SK-N-SH (cell line): ENCODE results near the gene TAOK3. TPM values are rescaled to one million over a fixed set of nuclear protein-coding genes. Genes with fewer than 3 reads are reported as not detected.

Experiments used
- CTCF ChIA-PET: fragments of 300-600, 350-600 bp; formaldehyde crosslinking; extraction: SDS; loops from one replicate; lab custom pipeline; 2021; lab: Yijun Ruan, JAX
- POLR2A ChIA-PET: fragments of 350-600 bp; sonication (Branson Sonifier 250); formaldehyde crosslinking; extraction: SDS; loops from one replicate; lab custom pipeline; 2020; ENCODE audit warnings: antibody characterized with exemption, inconsistent platforms; lab: Yijun Ruan, JAX
- DNase-seq: peaks from one replicate; pipeline ENCODE4 v3.0.0; 2012
- H2AFZ ChIP-seq: fragments of 200-600 bp; sonication (generic); 2 replicates; pipeline ENCODE4 v1.8.1; 2016; ENCODE audit warnings: antibody characterized with exemption, mild to moderate bottlenecking, low read depth
- H3F3A ChIP-seq: fragments of 200-600 bp; sonication (generic); replicated peaks from 2 replicates; pipeline ENCODE3; 2016; ENCODE audit warnings: antibody characterized with exemption, mild to moderate bottlenecking; ENCODE audit not compliant: insufficient read depth
- H3K27ac ChIP-seq, 2 experiments: fragments of 200-500 bp in 1 of 2; fragments of 200-600 bp in 1 of 2; sonication (Bioruptor generic) in 1 of 2; sonication (generic), shearing (Covaris generic) in 1 of 2; 2 replicates each; pipeline versions ENCODE4 v1.5.1 to v1.6.1; 2014 to 2016; ENCODE audit warnings: low read depth in 2 of 2, inconsistent platforms in 1 of 2, low read length in 1 of 2, mild to moderate bottlenecking in 1 of 2, mixed read lengths in 1 of 2
- H3K27me3 ChIP-seq: fragments of 200-600 bp; sonication (generic), shearing (Covaris generic); 2 replicates; pipeline ENCODE4 v1.6.1; 2016; ENCODE audit warnings: mixed run types; ENCODE audit not compliant: insufficient read depth
- H3K36me3 ChIP-seq, 2 experiments: fragments of 200-500 bp in 1 of 2; fragments of 200-600 bp in 1 of 2; sonication (Bioruptor generic) in 1 of 2; sonication (generic) in 1 of 2; replicated peaks in 1 of 2; 2 replicates each; pipeline versions ENCODE3 to v1.5.1; 2014 to 2016; ENCODE audit warnings: low read length in 1 of 2, mild to moderate bottlenecking in 1 of 2; ENCODE audit not compliant: insufficient read depth in 2 of 2, control insufficient read depth in 1 of 2
- H3K4me1 ChIP-seq, 2 experiments: fragments of 200-500 bp in 1 of 2; fragments of 200-600 bp in 1 of 2; sonication (Bioruptor generic) in 1 of 2; sonication (generic), shearing (Covaris generic) in 1 of 2; 2 replicates each; pipeline versions ENCODE4 v1.5.1 to v1.6.1; 2014 to 2016; ENCODE audit warnings: low read depth in 1 of 2, low read length in 1 of 2, mixed run types in 1 of 2; ENCODE audit not compliant: insufficient read depth in 2 of 2, control insufficient read depth in 1 of 2
- H3K4me2 ChIP-seq: fragments of 200-600 bp; sonication (generic), shearing (Covaris generic); 2 replicates; pipeline ENCODE4 v1.6.1; 2017; ENCODE audit warnings: mixed run types
- H3K4me3 ChIP-seq, 2 experiments: fragments of 200-500 bp in 1 of 2; fragments of 200-600 bp in 1 of 2; sonication (Bioruptor generic) in 1 of 2; sonication (generic), shearing (Covaris generic) in 1 of 2; 2 replicates each; pipeline versions ENCODE4 v1.5.1 to v1.8.1; 2014 to 2016; ENCODE audit warnings: low read depth in 2 of 2, inconsistent platforms in 1 of 2, low read length in 1 of 2, mild to moderate bottlenecking in 1 of 2, mixed read lengths in 1 of 2, moderate library complexity in 1 of 2
- H3K79me2 ChIP-seq: fragments of 200-600 bp; sonication (generic); 2 replicates; pipeline ENCODE4 v1.8.1; 2017; ENCODE audit warnings: mild to moderate bottlenecking; ENCODE audit not compliant: insufficient read depth
- H3K9ac ChIP-seq: fragments of 200-600 bp; sonication (generic); 2 replicates; pipeline ENCODE4 v1.6.1; 2017; ENCODE audit warnings: mixed run types
- H3K9me2 ChIP-seq: fragments of 200-600 bp; sonication (generic); 2 replicates; pipeline ENCODE4 v1.6.1; 2017; ENCODE audit warnings: mixed run types
- H3K9me3 ChIP-seq: fragments of 200-600 bp; sonication (generic); 2 replicates; pipeline ENCODE4 v1.6.1; 2017; ENCODE audit warnings: mixed run types, mild to moderate bottlenecking, moderate library complexity
- H4K20me1 ChIP-seq: fragments of 200-600 bp; sonication (generic); 2 replicates; pipeline ENCODE4 v1.6.1; 2017; ENCODE audit warnings: mild to moderate bottlenecking, mixed run types; ENCODE audit not compliant: insufficient read depth
- ELF1 ChIP-seq: IDR thresholded peaks from 2 replicates; pipeline ENCODE4 v1.4.0; 2012
- FOXM1 ChIP-seq: IDR thresholded peaks from 2 replicates; pipeline ENCODE4 v1.4.0; 2012; ENCODE audit warnings: low read depth, mild to moderate bottlenecking
- GATA2 ChIP-seq: sonication (generic); formaldehyde crosslinking; IDR thresholded peaks from 2 replicates; pipeline ENCODE4 v1.5.0; 2020; ENCODE audit warnings: mild to moderate bottlenecking, missing genetic modification reagents
- JUND ChIP-seq: IDR thresholded peaks from 2 replicates; pipeline ENCODE4 v1.4.0; 2012
- MEF2A ChIP-seq: IDR thresholded peaks from 2 replicates; pipeline ENCODE4 v1.4.0; 2012; ENCODE audit warnings: low read depth, borderline replicate concordance
- NFIC ChIP-seq: IDR thresholded peaks from 2 replicates; pipeline ENCODE4 v1.4.0; 2012; ENCODE audit warnings: borderline replicate concordance
- NRF1 ChIP-seq: IDR thresholded peaks from 2 replicates; pipeline ENCODE4 v1.6.1; 2012; ENCODE audit warnings: low read depth, mild to moderate bottlenecking, low read length
- RAD21 ChIP-seq: IDR thresholded peaks from 2 replicates; pipeline ENCODE4 v1.6.1; 2012; ENCODE audit warnings: mild to moderate bottlenecking, low read length
- REST ChIP-seq: IDR thresholded peaks from 2 replicates; pipeline ENCODE4 v1.6.1; 2012; ENCODE audit warnings: mild to moderate bottlenecking, low read depth, low read length, moderate library complexity
- SIN3A ChIP-seq: IDR thresholded peaks from 2 replicates; pipeline ENCODE4 v1.6.1; 2012; ENCODE audit warnings: low read depth, mild to moderate bottlenecking, low read length, moderate library complexity, borderline replicate concordance
- SMC3 ChIP-seq: IDR thresholded peaks from 2 replicates; pipeline ENCODE4 v1.6.1; 2012; ENCODE audit warnings: low read depth, low read length, improper control_type of control experiment
- TAF1 ChIP-seq: IDR thresholded peaks from 2 replicates; pipeline ENCODE4 v1.6.1; 2012; ENCODE audit warnings: low read depth, mild to moderate bottlenecking, low read length, moderate library complexity, borderline replicate concordance
- TCF12 ChIP-seq: IDR thresholded peaks from 2 replicates; pipeline ENCODE4 v1.4.0; 2012
- WGBS: methylation state at CpG from one replicate; pipeline ENCODE4 v1.1.6; 2017; ENCODE audit warnings: low lambda C conversion rate; 5-methylcytosine and 5-hydroxymethylcytosine counted together
- polyA plus RNA-seq, 3 experiments: library from polyadenylated mRNA; depleted of rRNA; stranded (reverse); fragments of >200 nt; gene quantifications; 2 replicates each; pipeline ENCODE4 v1.2.3, GENCODE V29; 2012
- TF ChIP-seq, protein P1 (sequence below): fragments of 150-350 bp; IDR thresholded peaks from 2 replicates; pipeline ENCODE4 v1.6.1; 2017; ENCODE audit warnings: antibody characterized with exemption, low read length, low read depth, borderline replicate concordance
- TF ChIP-seq, protein P2 (sequence below): IDR thresholded peaks from 2 replicates; pipeline ENCODE4 v1.4.0; 2012; ENCODE audit warnings: low read depth
- TF ChIP-seq, protein P3 (sequence below): IDR thresholded peaks from 2 replicates; pipeline ENCODE4 v1.4.0; 2012; ENCODE audit warnings: low read depth, borderline replicate concordance

TAOK3 gene
- polyA plus RNA-seq, 1 of the 3 experiments (the other 2 are of a cell fraction) = 18.1 TPM

DNA sequence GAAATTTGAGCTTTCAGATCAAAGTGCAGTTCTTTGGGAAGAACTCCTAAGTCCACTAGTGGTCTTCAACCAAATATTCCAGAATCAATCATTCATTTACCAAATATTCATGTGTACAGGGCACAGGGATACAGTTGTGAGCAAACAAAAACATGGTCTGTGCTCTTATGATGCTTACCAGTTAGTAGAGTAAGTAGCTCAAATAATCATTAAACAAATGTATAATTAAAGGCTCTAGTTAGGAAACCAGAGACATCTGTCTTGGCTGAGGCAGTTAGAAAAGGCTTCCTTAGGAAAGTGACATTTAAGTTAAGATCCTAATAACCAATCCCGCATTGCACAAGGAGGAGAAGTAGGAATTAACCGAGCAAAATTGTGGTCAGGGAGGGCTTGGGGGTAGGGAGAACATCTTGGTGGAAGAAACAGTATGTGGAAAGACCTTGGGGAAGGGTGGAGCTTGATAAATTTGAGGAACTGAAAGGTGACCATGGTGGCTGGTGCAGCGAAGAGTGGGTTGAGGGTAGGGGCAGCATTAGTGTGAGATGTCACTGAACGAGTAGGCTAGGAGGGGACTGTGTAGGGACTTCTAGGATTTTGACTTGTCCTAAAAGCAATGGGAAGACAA lies 196.8 kb downstream of the TAOK3 start:
- Histone ChIP-seq H4K20me1 (no peaks in the 10 kb centered on the region), H3K4me3 (no peak overlapping the region), H3K79me2 (no peaks in the 10 kb centered on the region), H3K27me3 (no peaks in the 10 kb centered on the region), H3K9ac (no peak overlapping the region), H2AFZ (no peak overlapping the region), H3K36me3 (peaks cover 44 to 73% of the 10 kb centered on the region in 2 experiments), H3K9me3 (no peaks in the 10 kb centered on the region), H3K4me2 (no peak overlapping the region), H3K4me1 (no peaks in the 10 kb centered on the region), H3K9me2 (no peaks in the 10 kb centered on the region), H3F3A (no peaks in the 10 kb centered on the region), H3K27ac (no peak overlapping the region)
- TF ChIP-seq REST = no peak
- TF ChIP-seq, protein P1, sequence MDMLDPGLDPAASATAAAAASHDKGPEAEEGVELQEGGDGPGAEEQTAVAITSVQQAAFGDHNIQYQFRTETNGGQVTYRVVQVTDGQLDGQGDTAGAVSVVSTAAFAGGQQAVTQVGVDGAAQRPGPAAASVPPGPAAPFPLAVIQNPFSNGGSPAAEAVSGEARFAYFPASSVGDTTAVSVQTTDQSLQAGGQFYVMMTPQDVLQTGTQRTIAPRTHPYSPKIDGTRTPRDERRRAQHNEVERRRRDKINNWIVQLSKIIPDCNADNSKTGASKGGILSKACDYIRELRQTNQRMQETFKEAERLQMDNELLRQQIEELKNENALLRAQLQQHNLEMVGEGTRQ = no peak
- no peak for TF ChIP-seq SMC3
- TF ChIP-seq NFIC = no peak
- TF ChIP-seq TCF12 = no peak
- TF ChIP-seq FOXM1 = no peak
- TF ChIP-seq, protein P2, sequence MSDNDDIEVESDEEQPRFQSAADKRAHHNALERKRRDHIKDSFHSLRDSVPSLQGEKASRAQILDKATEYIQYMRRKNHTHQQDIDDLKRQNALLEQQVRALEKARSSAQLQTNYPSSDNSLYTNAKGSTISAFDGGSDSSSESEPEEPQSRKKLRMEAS = no peak
- TF ChIP-seq SIN3A = no peak
- TF ChIP-seq JUND = no peak
- TF ChIP-seq MEF2A = no peak
- TF ChIP-seq, protein P3, sequence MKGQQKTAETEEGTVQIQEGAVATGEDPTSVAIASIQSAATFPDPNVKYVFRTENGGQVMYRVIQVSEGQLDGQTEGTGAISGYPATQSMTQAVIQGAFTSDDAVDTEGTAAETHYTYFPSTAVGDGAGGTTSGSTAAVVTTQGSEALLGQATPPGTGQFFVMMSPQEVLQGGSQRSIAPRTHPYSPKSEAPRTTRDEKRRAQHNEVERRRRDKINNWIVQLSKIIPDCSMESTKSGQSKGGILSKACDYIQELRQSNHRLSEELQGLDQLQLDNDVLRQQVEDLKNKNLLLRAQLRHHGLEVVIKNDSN = no peak
- no peak for TF ChIP-seq GATA2 (CRISPR knock-in tag)
- TF ChIP-seq ELF1 = no peak
- no peak for TF ChIP-seq RAD21
- TF ChIP-seq NRF1 = no peak
- no peak for TF ChIP-seq TAF1
- ChIA-PET CTCF (interaction anchor here (0.6 to 4.1 kb wide), 4 partner anchors 11 to 201 kb away, joined by 3 to 34 read pairs (median 7); partner anchors contain the start of gene SUDS3), POLR2A (no interaction called here)
- DNase-seq = no peak
- WGBS = 94% methylated on average over 4 of the region's 4 CpGs
